Mucosa of rectum (tissue), 2 donors: Measurements from ENCODE around the gene CXCL5.

Source experiments
- H3K27ac ChIP-seq, 2 donors: one replicate each; pipeline ENCODE4 v1.7.0; 2013; ENCODE audit warnings: inconsistent platforms in 2 of 2, low read depth in 2 of 2, low read length in 2 of 2
- H3K27me3 ChIP-seq, 2 donors: one replicate each; pipeline ENCODE4 v1.7.0; 2013; ENCODE audit warnings: low read length in 2 of 2; ENCODE audit not compliant: control insufficient read depth in 2 of 2, insufficient read depth in 2 of 2
- H3K36me3 ChIP-seq, 2 donors: one replicate each; pipeline ENCODE4 v1.7.0; 2013; ENCODE audit warnings: low read length in 2 of 2; ENCODE audit not compliant: control insufficient read depth in 2 of 2, insufficient read depth in 2 of 2
- H3K4me1 ChIP-seq, 2 donors: one replicate each; pipeline ENCODE4 v1.7.0; 2013; ENCODE audit warnings: low read length in 2 of 2, mild to moderate bottlenecking in 1 of 2; ENCODE audit not compliant: control insufficient read depth in 2 of 2, insufficient read depth in 2 of 2
- H3K4me3 ChIP-seq, 2 donors: one replicate each; pipeline ENCODE4 v1.7.0; 2013; ENCODE audit warnings: low read length in 2 of 2
- H3K9ac ChIP-seq, 2 donors: one replicate each; pipeline ENCODE4 v1.7.0; 2013; ENCODE audit warnings: low read length in 2 of 2, low read depth in 1 of 2, mild to moderate bottlenecking in 1 of 2
- H3K9me3 ChIP-seq, 2 donors: one replicate each; pipeline ENCODE4 v1.7.0; 2013; ENCODE audit warnings: low read length in 2 of 2; ENCODE audit not compliant: control insufficient read depth in 2 of 2
- donor health status: healthy.
- donor health status: Normal muscosa, but diverticular disease.

CXCL5 gene

GRCh38 chr4:74018116-74018515, 19.6 kb upstream of the CXCL5 start:
- Histone ChIP-seq H3K9ac (no peak overlapping the region), H3K36me3 (no peaks in the 10 kb centered on the region), H3K9me3 (no peaks in the 10 kb centered on the region), H3K27me3 (no peaks in the 10 kb centered on the region), H3K4me3 (no peak overlapping the region), H3K27ac (no peak overlapping the region), H3K4me1 (peaks cover 0 to 3% of the 10 kb centered on the region in 2 donors)

DNA sequence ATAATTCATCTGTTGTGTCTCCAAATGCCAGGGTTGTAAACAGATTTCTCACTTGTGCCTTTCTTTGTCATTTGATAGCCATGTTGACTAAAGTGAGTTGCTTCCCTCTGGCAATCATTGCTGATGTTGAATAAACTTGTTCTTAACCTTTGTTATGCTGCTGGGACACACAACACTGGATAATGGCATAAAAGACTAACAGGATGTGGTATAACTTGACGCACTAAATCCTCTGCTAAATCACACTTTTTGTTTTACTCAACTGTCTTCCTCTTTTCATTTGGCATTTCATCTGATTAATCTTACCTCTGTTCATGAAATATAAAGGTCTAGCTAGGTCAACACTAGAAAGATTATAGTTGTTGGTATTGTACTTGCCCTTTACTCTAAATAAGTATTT, 17.6 kb upstream of the CXCL5 start:
- H3K27ac ChIP-seq: no peak overlapping the region
- no peaks in the 10 kb centered on the region for H3K36me3 ChIP-seq
- H3K4me1 ChIP-seq: peaks cover 0 to 3% of the 10 kb centered on the region in 2 donors

GRCh38 chr4:74015126-74015780, 16.8 kb upstream of the CXCL5 start:
- H3K36me3 ChIP-seq: no peaks in the 10 kb centered on the region
- H3K4me1 ChIP-seq: peaks cover 0 to 3% of the 10 kb centered on the region in 2 donors
- H3K27ac ChIP-seq: no peak overlapping the region
- H3K9ac ChIP-seq: no peak overlapping the region
- H3K27me3 ChIP-seq: no peaks in the 10 kb centered on the region
- no peak overlapping the region for H3K4me3 ChIP-seq
- no peaks in the 10 kb centered on the region for H3K9me3 ChIP-seq

More for the DNA sequence above, 17.6 kb upstream of the CXCL5 start:
- no peak overlapping the region for H3K4me3 ChIP-seq
- no peaks in the 10 kb centered on the region for H3K9me3 ChIP-seq
- H3K9ac ChIP-seq: no peak overlapping the region
- H3K27me3 ChIP-seq: no peaks in the 10 kb centered on the region

DNA sequence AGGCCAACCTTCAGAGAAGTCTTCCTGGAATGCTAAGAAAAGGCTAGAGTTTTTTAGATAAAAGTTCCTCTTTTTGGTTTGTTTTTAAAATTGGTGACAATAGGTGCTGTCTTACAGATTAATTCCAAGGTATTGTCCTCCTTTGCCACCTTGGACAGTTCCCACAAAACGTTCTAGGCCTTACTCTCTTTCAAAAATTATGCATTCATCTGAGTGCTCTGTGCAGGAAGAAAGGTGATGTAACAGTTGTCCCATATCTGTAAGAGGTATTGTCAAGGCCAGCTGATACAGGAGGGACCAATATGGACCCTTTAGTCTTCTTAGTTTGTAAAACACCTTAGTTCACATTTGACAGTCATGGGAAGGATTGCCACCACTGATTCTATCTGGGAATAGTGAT, 15.9 kb upstream of the CXCL5 start:
- Histone ChIP-seq H3K36me3 (no peaks in the 10 kb centered on the region), H3K9ac (no peak overlapping the region), H3K4me1 (peaks cover 0 to 3% of the 10 kb centered on the region in 2 donors), H3K27ac (no peak overlapping the region), H3K9me3 (no peaks in the 10 kb centered on the region), H3K4me3 (no peak overlapping the region), H3K27me3 (no peaks in the 10 kb centered on the region)

DNA sequence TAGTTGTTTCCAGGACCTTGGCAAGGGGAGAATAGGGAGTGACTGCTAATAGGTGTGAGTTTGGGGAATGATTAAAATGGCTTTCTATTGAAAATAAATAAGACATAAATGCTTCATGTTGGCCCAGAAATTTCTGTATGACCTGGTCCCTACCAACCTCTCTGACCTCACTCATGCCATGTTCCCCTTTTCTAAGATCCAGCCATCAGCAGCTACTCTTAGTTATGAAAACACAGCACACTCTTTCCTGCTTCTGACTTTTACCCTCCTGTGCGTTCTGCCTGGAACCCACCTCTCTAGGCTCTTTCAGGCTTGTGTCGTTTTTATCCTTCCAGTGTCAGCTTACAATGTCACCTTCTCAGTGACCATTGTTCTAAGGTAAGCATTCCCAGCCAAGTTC, 14.8 kb upstream of the CXCL5 start:
- H3K9ac ChIP-seq: no peak overlapping the region
- H3K4me1 ChIP-seq: peaks cover 3 to 5% of the 10 kb centered on the region in 2 donors
- H3K27me3 ChIP-seq: no peaks in the 10 kb centered on the region
- H3K9me3 ChIP-seq: no peaks in the 10 kb centered on the region
- no peak overlapping the region for H3K27ac ChIP-seq
- no peaks in the 10 kb centered on the region for H3K36me3 ChIP-seq
- H3K4me3 ChIP-seq: no peak overlapping the region

DNA sequence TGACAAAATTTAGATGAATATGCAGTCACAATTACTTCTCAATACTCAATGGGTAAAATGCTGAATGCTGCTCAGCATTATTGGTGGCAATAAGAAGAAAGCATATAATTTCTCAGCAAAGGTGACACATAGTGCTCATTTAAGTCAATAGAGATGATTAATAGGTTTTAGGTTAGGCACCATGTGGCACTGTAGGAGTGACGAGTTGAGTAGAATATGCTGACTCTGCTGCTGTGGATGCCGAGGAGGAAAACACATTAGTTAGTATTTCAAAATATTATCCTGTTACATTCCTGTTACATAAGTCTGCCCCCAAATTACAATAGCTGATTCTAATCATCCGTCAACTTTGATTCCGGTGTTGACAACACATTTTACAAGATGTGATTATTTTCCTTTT, 13.7 kb upstream of the CXCL5 start:
- no peak overlapping the region for H3K4me3 ChIP-seq
- H3K4me1 ChIP-seq: peaks cover 3 to 5% of the 10 kb centered on the region in 2 donors
- H3K27ac ChIP-seq: no peak overlapping the region
- no peaks in the 10 kb centered on the region for H3K27me3 ChIP-seq
- no peaks in the 10 kb centered on the region for H3K9me3 ChIP-seq
- H3K36me3 ChIP-seq: no peaks in the 10 kb centered on the region
- H3K9ac ChIP-seq: no peak overlapping the region

DNA sequence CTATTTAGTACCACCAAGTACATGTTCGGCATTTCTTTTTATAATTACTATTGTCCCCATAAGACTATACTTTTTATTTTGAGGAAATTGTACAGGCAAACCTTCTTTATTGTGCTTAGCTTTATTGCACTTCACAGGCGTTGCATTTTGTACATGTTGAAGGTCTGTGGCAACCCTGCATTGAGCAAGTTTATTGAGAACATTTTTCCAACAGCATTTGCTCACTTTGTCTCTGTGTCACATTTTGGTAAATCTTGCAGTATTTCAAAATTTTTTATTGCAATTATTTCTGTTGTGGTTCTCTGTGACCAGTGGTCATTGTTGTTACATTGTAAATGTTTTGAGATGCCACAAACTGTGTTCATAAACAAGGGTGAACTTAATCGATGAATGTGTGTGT, 10.8 kb upstream of the CXCL5 start:
- Histone ChIP-seq H3K36me3 (no peaks in the 10 kb centered on the region), H3K27me3 (no peaks in the 10 kb centered on the region), H3K27ac (no peak overlapping the region), H3K9me3 (no peaks in the 10 kb centered on the region), H3K9ac (no peak overlapping the region), H3K4me1 (peaks cover 2 to 7% of the 10 kb centered on the region in 2 donors), H3K4me3 (no peak overlapping the region)

DNA sequence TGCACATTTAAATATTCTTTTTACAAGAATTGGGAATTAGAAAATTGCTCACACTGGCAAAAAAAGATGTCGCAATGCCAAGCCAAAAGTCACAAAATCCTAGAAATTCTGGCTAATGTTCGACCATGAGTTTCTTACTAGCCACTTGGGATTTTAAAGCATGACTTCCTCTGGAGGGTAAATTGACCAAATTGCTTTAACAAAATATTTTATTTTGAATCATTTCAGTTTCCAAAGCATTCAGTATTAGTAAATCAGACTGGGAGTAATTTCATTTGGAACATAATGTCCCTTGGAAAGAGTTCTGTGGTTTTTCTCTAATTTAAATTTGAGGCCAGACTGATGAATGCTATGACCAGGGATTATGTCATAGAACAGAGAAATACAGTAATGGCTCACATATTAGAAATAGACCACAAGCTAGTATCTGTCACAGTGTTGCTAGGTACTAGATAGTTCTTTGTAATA, 7.6 kb upstream of the CXCL5 start:
- no peak overlapping the region for H3K4me3 ChIP-seq
- peak overlapping the region; percentile 59 to 72 for H3K27ac ChIP-seq
- H3K4me1 ChIP-seq: peaks cover 2 to 8% of the 10 kb centered on the region in 2 donors
- H3K36me3 ChIP-seq: no peaks in the 10 kb centered on the region
- H3K9ac ChIP-seq: no peak overlapping the region
- no peaks in the 10 kb centered on the region for H3K27me3 ChIP-seq
- H3K9me3 ChIP-seq: no peaks in the 10 kb centered on the region

DNA sequence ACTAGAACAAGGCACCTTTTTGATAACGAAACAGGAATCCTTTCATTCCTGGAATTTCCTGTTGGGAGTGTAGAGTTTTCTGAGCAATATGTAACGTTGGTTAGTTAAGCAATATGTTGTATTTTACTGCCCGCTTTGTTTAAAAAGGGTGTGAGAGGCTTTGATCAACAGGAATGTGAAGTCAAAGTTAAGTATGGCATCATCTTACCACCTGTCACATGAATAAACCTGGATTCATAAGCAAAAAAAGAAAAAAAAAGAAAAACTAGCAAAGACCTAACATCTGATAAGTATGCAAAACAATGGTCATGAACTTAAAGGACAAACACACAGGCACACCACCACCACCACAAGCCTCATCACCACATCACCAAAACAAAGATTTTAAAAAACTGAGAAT, 7.1 kb upstream of the CXCL5 start:
- peak overlapping the region; percentile 68 to 72 for H3K27ac ChIP-seq
- no peaks in the 10 kb centered on the region for H3K27me3 ChIP-seq
- H3K4me1 ChIP-seq: peaks cover 2 to 8% of the 10 kb centered on the region in 2 donors
- H3K9me3 ChIP-seq: no peaks in the 10 kb centered on the region
- no peak overlapping the region for H3K4me3 ChIP-seq
- no peaks in the 10 kb centered on the region for H3K36me3 ChIP-seq
- no peak overlapping the region for H3K9ac ChIP-seq

GRCh38 chr4:74004668-74005067, 6.2 kb upstream of the CXCL5 start:
- Histone ChIP-seq H3K4me1 (peaks cover 2 to 8% of the 10 kb centered on the region in 2 donors), H3K27me3 (no peaks in the 10 kb centered on the region), H3K4me3 (no peak overlapping the region), H3K27ac (peak overlapping the region; percentile 68 to 72), H3K36me3 (no peaks in the 10 kb centered on the region), H3K9ac (no peak overlapping the region), H3K9me3 (no peaks in the 10 kb centered on the region)
